GM23338 (cell line): Measurements from ENCODE around the gene SPTLC2. TPM values are rescaled to one million over a fixed set of nuclear protein-coding genes. Genes with fewer than 3 reads are reported as not detected.

Experiments used
- ATAC-seq: fragments of 200-7000 bp; cut with Tn5 transposase; 3 replicates; pipeline ENCODE4 v1.9.1; 2020
- DNase-seq: peaks from one replicate; pipeline ENCODE4 v3.0.0-alpha.2; 2015; ENCODE audit warnings: low spot score
- H2AFZ ChIP-seq: fragments of 200-600 bp; sonication (generic); 2 replicates; pipeline ENCODE4 v1.8.0; 2016; ENCODE audit warnings: antibody characterized with exemption, mild to moderate bottlenecking, moderate library complexity
- H3F3A ChIP-seq: fragments of 200-600 bp; sonication (generic); replicated peaks from 2 replicates; pipeline ENCODE4 v1.8.0; 2017; ENCODE audit warnings: antibody characterized with exemption, mixed run types, low read depth
- H3K27ac ChIP-seq: fragments of 200-600 bp; sonication (generic); 2 replicates; pipeline ENCODE4 v1.6.1; 2016; ENCODE audit warnings: low read depth
- H3K27me3 ChIP-seq: fragments of 200-600 bp; sonication (generic); 2 replicates; pipeline ENCODE4 v1.8.0; 2016; ENCODE audit warnings: mild to moderate bottlenecking, mixed run types, moderate library complexity; ENCODE audit not compliant: insufficient read depth
- H3K36me3 ChIP-seq: fragments of 200-600 bp; sonication (generic); 2 replicates; pipeline ENCODE4 v1.8.0; 2016; ENCODE audit warnings: mild to moderate bottlenecking; ENCODE audit not compliant: insufficient read depth
- H3K4me1 ChIP-seq: fragments of 200-600 bp; sonication (generic); 2 replicates; pipeline ENCODE4 v1.8.0; 2016; ENCODE audit warnings: mild to moderate bottlenecking, moderate library complexity; ENCODE audit not compliant: insufficient read depth
- H3K4me2 ChIP-seq: fragments of 200-600 bp; sonication (generic); 2 replicates; pipeline ENCODE4 v1.7.1; 2017; ENCODE audit warnings: mixed run types
- H3K4me3 ChIP-seq: fragments of 200-600 bp; sonication (generic); 2 replicates; pipeline ENCODE4 v1.6.1; 2016; ENCODE audit warnings: mixed run types
- H3K79me2 ChIP-seq: fragments of 200-600 bp; sonication (generic); replicated peaks from 2 replicates; pipeline ENCODE4 v1.8.0; 2017; ENCODE audit warnings: mild to moderate bottlenecking; ENCODE audit not compliant: insufficient read depth
- H3K9me2 ChIP-seq: fragments of 200-600 bp; sonication (generic); 2 replicates; pipeline ENCODE4 v1.8.0; 2017; ENCODE audit not compliant: insufficient read depth
- H4K20me1 ChIP-seq: fragments of 200-600 bp; sonication (generic); replicated peaks from 2 replicates; pipeline ENCODE4 v1.8.0; 2017; ENCODE audit warnings: mild to moderate bottlenecking; ENCODE audit not compliant: insufficient read depth
- H3K27ac Mint-ChIP-seq: 2 replicates; pipeline ENCODE4 v1.8.0; 2020; ENCODE audit warnings: inconsistent platforms, mild to moderate bottlenecking, moderate library complexity, mixed read lengths
- H3K27me3 Mint-ChIP-seq: 3 replicates; pipeline ENCODE4 v1.8.0; 2022; ENCODE audit warnings: low read depth, mild to moderate bottlenecking, moderate library complexity, mixed read lengths, inconsistent platforms; ENCODE audit not compliant: insufficient read depth, poor library complexity
- H3K36me3 Mint-ChIP-seq: 3 replicates; pipeline ENCODE4 v1.8.0; 2021; ENCODE audit warnings: low read depth, mild to moderate bottlenecking, inconsistent platforms, moderate library complexity, mixed read lengths
- H3K4me1 Mint-ChIP-seq: 3 replicates; pipeline ENCODE4 v1.8.0; 2020; ENCODE audit warnings: mild to moderate bottlenecking, inconsistent platforms, mixed read lengths
- H3K4me3 Mint-ChIP-seq: 3 replicates; pipeline ENCODE4 v1.8.0; 2021; ENCODE audit warnings: moderate library complexity, mild to moderate bottlenecking, inconsistent platforms, mixed read lengths
- H3K9me3 Mint-ChIP-seq: 3 replicates; pipeline ENCODE4 v1.8.0; 2020; ENCODE audit warnings: moderate library complexity, mild to moderate bottlenecking, inconsistent platforms, mixed read lengths
- CREB1 ChIP-seq: fragments of 250-450 bp; sonication (Bioruptor Pico); IDR thresholded peaks from 2 replicates; pipeline ENCODE4 v1.5.0; 2020; ENCODE audit warnings: low read depth, mild to moderate bottlenecking, moderate library complexity
- EZH2 ChIP-seq: fragments of 200-600 bp; sonication (generic); IDR thresholded peaks from one replicate; pipeline ENCODE4 v1.8.0; 2017; ENCODE audit warnings: antibody characterized with exemption, mild to moderate bottlenecking, low read depth; ENCODE audit not compliant: unreplicated experiment
- EZH2phosphoT487 ChIP-seq: fragments of 200-600 bp; sonication (generic); IDR thresholded peaks from one replicate; pipeline ENCODE4 v1.8.1; 2018; ENCODE audit warnings: antibody characterized with exemption; ENCODE audit not compliant: unreplicated experiment
- JUNB ChIP-seq: IDR thresholded peaks from one replicate; pipeline ENCODE4 v1.6.1; 2016; ENCODE audit warnings: antibody characterized with exemption; ENCODE audit not compliant: unreplicated experiment
- NANOG ChIP-seq: IDR thresholded peaks from 2 replicates; pipeline ENCODE4 v1.6.1; 2016; ENCODE audit warnings: antibody characterized with exemption, borderline replicate concordance
- POLR2AphosphoS5 ChIP-seq: IDR thresholded peaks from 2 replicates; pipeline ENCODE4 v1.6.1; 2016; ENCODE audit warnings: antibody characterized with exemption, low read depth
- STAT1 ChIP-seq: IDR thresholded peaks from one replicate; pipeline ENCODE4 v1.6.1; 2016; ENCODE audit warnings: antibody characterized with exemption; ENCODE audit not compliant: unreplicated experiment
- ZNF114 ChIP-seq: fragments of 250-450 bp; sonication (Bioruptor Pico); IDR thresholded peaks from 2 replicates; pipeline ENCODE4 v1.5.0; 2020; ENCODE audit warnings: mild to moderate bottlenecking, moderate library complexity
- ZNF331 ChIP-seq: fragments of 250-450 bp; sonication (Bioruptor Pico); IDR thresholded peaks from 2 replicates; pipeline ENCODE4 v1.5.0; 2020; ENCODE audit warnings: low read depth, mild to moderate bottlenecking, moderate library complexity
- polyA plus RNA-seq: library from polyadenylated mRNA; unstranded; fragments of >200 nt; fragmentation: Nextera tagmentation; extraction: Ambion mirVana; gene quantifications from 2 replicates; pipeline ENCODE4 v1.2.1, GENCODE V29; 2016
- total RNA-seq: library from RNA; depleted of rRNA; stranded (reverse); fragments of >200 nt; shearing (Covaris generic); gene quantifications from 2 replicates; pipeline ENCODE4 v1.2.3, GENCODE V29; 2014
- TF ChIP-seq, protein P1 (sequence below): IDR thresholded peaks from 2 replicates; pipeline ENCODE4 v1.6.1; 2016; ENCODE audit warnings: antibody characterized with exemption
- TF ChIP-seq, protein P2 (sequence below): fragments of 250-450 bp; sonication (Bioruptor Pico); IDR thresholded peaks from 2 replicates; pipeline ENCODE4 v1.5.0; 2020; ENCODE audit warnings: mild to moderate bottlenecking, moderate library complexity
- TF ChIP-seq, protein P3 (sequence below): IDR thresholded peaks from one replicate; pipeline ENCODE4 v1.6.1; 2018; ENCODE audit warnings: antibody characterized with exemption; ENCODE audit not compliant: unreplicated experiment
- TF ChIP-seq, protein P4 (sequence below), 2 experiments: fragments of 200-600 bp in 1 of 2; sonication (generic) in 1 of 2; conservative IDR thresholded peaks; 2 replicates each; pipeline versions ENCODE4 v1.5.1 to v1.6.1; 2016 to 2017; ENCODE audit warnings: antibody characterized with exemption in 2 of 2, low read depth in 2 of 2, mild to moderate bottlenecking in 2 of 2, moderate library complexity in 1 of 2

The SPTLC2 gene
- total and polyA plus RNA-seq, 2 experiments from 2014 or later = 22.3 to 38.9 TPM

DNA sequence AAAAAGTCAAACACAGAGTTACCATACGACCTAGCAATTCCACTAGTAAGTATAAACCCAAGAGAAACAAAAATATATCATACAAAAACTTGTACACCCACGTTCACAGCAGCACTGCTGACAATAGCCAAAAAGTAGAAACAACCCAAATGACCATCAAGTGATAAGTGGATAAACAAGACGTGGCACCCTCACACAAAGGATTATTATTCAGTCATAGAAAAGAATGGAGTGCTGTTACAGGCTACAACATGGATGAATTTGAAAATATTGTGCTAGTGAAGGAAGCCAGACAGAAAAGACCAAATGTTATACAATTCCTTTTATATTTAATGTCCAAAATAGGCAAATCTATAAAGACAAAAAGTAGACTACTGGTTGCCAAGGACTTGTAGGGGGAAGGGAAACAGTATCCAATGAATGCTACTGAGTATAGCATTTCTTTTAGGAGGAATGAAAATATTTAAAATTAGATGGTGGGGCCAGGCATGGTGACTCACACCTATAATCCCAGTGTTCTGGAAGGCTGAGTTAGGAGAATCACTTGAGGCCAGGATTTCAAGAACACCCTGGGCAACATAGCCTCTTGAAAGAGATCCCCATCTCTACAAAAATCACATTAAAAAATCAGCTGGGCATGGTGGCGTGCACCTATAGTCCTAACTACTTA lies 41.9 kb downstream of the SPTLC2 start:
- H3K27ac ChIP-seq = no peak overlapping the region
- no peaks in the 10 kb centered on the region for H3K27me3 ChIP-seq
- no peak overlapping the region for H2AFZ ChIP-seq
- peaks cover 17% of the 10 kb centered on the region for H3K79me2 ChIP-seq
- no peaks in the 10 kb centered on the region for H3K9me2 ChIP-seq
- H3K4me1 ChIP-seq = no peaks in the 10 kb centered on the region
- peaks cover 4% of the 10 kb centered on the region; the same call in 2 of the 3 replicates for H3K4me1 Mint-ChIP-seq
- no peak overlapping the region for H3K4me3 Mint-ChIP-seq
- no peaks in the 10 kb centered on the region for H3K9me3 Mint-ChIP-seq
- TF ChIP-seq, protein P1, sequence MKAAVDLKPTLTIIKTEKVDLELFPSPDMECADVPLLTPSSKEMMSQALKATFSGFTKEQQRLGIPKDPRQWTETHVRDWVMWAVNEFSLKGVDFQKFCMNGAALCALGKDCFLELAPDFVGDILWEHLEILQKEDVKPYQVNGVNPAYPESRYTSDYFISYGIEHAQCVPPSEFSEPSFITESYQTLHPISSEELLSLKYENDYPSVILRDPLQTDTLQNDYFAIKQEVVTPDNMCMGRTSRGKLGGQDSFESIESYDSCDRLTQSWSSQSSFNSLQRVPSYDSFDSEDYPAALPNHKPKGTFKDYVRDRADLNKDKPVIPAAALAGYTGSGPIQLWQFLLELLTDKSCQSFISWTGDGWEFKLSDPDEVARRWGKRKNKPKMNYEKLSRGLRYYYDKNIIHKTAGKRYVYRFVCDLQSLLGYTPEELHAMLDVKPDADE = no peak
- no peak for TF ChIP-seq JUNB
- TF ChIP-seq NANOG = no peak
- no peak for TF ChIP-seq EZH2phosphoT487
- TF ChIP-seq ZNF114 (CRISPR knock-in tag) = no peak
- no peak for TF ChIP-seq STAT1
- TF ChIP-seq, protein P2, sequence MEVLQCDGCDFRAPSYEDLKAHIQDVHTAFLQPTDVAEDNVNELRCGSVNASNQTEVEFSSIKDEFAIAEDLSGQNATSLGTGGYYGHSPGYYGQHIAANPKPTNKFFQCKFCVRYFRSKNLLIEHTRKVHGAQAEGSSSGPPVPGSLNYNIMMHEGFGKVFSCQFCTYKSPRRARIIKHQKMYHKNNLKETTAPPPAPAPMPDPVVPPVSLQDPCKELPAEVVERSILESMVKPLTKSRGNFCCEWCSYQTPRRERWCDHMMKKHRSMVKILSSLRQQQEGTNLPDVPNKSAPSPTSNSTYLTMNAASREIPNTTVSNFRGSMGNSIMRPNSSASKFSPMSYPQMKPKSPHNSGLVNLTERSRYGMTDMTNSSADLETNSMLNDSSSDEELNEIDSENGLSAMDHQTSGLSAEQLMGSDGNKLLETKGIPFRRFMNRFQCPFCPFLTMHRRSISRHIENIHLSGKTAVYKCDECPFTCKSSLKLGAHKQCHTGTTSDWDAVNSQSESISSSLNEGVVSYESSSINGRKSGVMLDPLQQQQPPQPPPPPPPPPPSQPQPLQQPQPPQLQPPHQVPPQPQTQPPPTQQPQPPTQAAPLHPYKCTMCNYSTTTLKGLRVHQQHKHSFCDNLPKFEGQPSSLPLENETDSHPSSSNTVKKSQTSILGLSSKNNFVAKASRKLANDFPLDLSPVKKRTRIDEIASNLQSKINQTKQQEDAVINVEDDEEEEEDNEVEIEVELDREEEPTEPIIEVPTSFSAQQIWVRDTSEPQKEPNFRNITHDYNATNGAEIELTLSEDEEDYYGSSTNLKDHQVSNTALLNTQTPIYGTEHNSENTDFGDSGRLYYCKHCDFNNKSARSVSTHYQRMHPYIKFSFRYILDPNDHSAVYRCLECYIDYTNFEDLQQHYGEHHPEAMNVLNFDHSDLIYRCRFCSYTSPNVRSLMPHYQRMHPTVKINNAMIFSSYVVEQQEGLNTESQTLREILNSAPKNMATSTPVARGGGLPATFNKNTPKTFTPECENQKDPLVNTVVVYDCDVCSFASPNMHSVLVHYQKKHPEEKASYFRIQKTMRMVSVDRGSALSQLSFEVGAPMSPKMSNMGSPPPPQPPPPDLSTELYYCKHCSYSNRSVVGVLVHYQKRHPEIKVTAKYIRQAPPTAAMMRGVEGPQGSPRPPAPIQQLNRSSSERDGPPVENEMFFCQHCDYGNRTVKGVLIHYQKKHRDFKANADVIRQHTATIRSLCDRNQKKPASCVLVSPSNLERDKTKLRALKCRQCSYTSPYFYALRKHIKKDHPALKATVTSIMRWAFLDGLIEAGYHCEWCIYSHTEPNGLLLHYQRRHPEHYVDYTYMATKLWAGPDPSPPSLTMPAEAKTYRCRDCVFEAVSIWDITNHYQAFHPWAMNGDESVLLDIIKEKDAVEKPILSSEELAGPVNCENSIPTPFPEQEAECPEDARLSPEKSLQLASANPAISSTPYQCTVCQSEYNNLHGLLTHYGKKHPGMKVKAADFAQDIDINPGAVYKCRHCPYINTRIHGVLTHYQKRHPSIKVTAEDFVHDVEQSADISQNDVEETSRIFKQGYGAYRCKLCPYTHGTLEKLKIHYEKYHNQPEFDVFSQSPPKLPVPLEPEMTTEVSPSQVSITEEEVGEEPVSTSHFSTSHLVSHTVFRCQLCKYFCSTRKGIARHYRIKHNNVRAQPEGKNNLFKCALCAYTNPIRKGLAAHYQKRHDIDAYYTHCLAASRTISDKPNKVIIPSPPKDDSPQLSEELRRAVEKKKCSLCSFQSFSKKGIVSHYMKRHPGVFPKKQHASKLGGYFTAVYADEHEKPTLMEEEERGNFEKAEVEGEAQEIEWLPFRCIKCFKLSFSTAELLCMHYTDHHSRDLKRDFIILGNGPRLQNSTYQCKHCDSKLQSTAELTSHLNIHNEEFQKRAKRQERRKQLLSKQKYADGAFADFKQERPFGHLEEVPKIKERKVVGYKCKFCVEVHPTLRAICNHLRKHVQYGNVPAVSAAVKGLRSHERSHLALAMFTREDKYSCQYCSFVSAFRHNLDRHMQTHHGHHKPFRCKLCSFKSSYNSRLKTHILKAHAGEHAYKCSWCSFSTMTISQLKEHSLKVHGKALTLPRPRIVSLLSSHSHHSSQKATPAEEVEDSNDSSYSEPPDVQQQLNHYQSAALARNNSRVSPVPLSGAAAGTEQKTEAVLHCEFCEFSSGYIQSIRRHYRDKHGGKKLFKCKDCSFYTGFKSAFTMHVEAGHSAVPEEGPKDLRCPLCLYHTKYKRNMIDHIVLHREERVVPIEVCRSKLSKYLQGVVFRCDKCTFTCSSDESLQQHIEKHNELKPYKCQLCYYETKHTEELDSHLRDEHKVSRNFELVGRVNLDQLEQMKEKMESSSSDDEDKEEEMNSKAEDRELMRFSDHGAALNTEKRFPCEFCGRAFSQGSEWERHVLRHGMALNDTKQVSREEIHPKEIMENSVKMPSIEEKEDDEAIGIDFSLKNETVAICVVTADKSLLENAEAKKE = no peak
- TF ChIP-seq CREB1 = no peak
- TF ChIP-seq, protein P3, sequence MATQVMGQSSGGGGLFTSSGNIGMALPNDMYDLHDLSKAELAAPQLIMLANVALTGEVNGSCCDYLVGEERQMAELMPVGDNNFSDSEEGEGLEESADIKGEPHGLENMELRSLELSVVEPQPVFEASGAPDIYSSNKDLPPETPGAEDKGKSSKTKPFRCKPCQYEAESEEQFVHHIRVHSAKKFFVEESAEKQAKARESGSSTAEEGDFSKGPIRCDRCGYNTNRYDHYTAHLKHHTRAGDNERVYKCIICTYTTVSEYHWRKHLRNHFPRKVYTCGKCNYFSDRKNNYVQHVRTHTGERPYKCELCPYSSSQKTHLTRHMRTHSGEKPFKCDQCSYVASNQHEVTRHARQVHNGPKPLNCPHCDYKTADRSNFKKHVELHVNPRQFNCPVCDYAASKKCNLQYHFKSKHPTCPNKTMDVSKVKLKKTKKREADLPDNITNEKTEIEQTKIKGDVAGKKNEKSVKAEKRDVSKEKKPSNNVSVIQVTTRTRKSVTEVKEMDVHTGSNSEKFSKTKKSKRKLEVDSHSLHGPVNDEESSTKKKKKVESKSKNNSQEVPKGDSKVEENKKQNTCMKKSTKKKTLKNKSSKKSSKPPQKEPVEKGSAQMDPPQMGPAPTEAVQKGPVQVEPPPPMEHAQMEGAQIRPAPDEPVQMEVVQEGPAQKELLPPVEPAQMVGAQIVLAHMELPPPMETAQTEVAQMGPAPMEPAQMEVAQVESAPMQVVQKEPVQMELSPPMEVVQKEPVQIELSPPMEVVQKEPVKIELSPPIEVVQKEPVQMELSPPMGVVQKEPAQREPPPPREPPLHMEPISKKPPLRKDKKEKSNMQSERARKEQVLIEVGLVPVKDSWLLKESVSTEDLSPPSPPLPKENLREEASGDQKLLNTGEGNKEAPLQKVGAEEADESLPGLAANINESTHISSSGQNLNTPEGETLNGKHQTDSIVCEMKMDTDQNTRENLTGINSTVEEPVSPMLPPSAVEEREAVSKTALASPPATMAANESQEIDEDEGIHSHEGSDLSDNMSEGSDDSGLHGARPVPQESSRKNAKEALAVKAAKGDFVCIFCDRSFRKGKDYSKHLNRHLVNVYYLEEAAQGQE = no peak
- TF ChIP-seq EZH2 = no peak
- TF ChIP-seq, protein P4, sequence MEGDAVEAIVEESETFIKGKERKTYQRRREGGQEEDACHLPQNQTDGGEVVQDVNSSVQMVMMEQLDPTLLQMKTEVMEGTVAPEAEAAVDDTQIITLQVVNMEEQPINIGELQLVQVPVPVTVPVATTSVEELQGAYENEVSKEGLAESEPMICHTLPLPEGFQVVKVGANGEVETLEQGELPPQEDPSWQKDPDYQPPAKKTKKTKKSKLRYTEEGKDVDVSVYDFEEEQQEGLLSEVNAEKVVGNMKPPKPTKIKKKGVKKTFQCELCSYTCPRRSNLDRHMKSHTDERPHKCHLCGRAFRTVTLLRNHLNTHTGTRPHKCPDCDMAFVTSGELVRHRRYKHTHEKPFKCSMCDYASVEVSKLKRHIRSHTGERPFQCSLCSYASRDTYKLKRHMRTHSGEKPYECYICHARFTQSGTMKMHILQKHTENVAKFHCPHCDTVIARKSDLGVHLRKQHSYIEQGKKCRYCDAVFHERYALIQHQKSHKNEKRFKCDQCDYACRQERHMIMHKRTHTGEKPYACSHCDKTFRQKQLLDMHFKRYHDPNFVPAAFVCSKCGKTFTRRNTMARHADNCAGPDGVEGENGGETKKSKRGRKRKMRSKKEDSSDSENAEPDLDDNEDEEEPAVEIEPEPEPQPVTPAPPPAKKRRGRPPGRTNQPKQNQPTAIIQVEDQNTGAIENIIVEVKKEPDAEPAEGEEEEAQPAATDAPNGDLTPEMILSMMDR (conservative IDR thresholded peaks at IDR 0.05; ENCODE audit: low read depth in 2 of 2) = no peak
- no peak for TF ChIP-seq POLR2AphosphoS5
- TF ChIP-seq ZNF331 (CRISPR knock-in tag) = no peak
- no peaks in the 10 kb centered on the region for H3F3A ChIP-seq
- no peak overlapping the region for H3K27ac Mint-ChIP-seq
- no peak for ATAC-seq
- no peaks in the 10 kb centered on the region for H3K27me3 Mint-ChIP-seq
- H3K4me2 ChIP-seq = no peak overlapping the region
- no peak for DNase-seq
- H4K20me1 ChIP-seq = peaks cover 5% of the 10 kb centered on the region; the same call in 1 of the 2 replicates
- H3K36me3 Mint-ChIP-seq = peaks cover 20% of the 10 kb centered on the region; the same call in 2 of the 3 replicates
- H3K36me3 ChIP-seq = peaks cover 7% of the 10 kb centered on the region; the same call in 1 of the 2 replicates
- H3K4me3 ChIP-seq = no peak overlapping the region
